OCI-LY1 (cell line): ENCODE data around the gene IL17F.

Source experiments
- H2AFZ ChIP-seq: fragments of 200-600 bp; sonication (generic), shearing (Covaris generic); 2 replicates; pipeline ENCODE4 v1.6.0; 2014; ENCODE audit warnings: antibody characterized with exemption, mild to moderate bottlenecking, low read length
- H3F3A ChIP-seq: fragments of 200-600 bp; sonication (generic), shearing (Covaris generic); 2 replicates; pipeline ENCODE4 v1.6.0; 2014; ENCODE audit warnings: mild to moderate bottlenecking, antibody characterized with exemption, low read length, moderate library complexity; ENCODE audit not compliant: insufficient read depth
- H3K27ac ChIP-seq: fragments of 200-600 bp; sonication (generic); 2 replicates; pipeline ENCODE4 v1.5.1; 2014; ENCODE audit warnings: low read length, mixed run types, mild to moderate bottlenecking, low read depth; ENCODE audit not compliant: poor library complexity, severe bottlenecking
- H3K27me3 ChIP-seq: fragments of 200-600 bp; sonication (generic); 2 replicates; pipeline ENCODE4 v1.6.0; 2014; ENCODE audit warnings: antibody characterized with exemption, mild to moderate bottlenecking, low read length, moderate library complexity; ENCODE audit not compliant: insufficient read depth
- H3K36me3 ChIP-seq: fragments of 200-600 bp; sonication (generic); 2 replicates; pipeline ENCODE4 v1.6.1; 2014; ENCODE audit warnings: mild to moderate bottlenecking, antibody characterized with exemption, low read length, moderate library complexity, mixed read lengths; ENCODE audit not compliant: insufficient read depth
- H3K4me1 ChIP-seq: fragments of 200-600 bp; sonication (generic); 2 replicates; pipeline ENCODE4 v1.5.1; 2014; ENCODE audit warnings: mild to moderate bottlenecking, low read length, moderate library complexity; ENCODE audit not compliant: insufficient read depth, severe bottlenecking
- H3K4me2 ChIP-seq: fragments of 200-600 bp; sonication (generic), shearing (Covaris generic); 2 replicates; pipeline ENCODE4 v1.6.1; 2014; ENCODE audit warnings: low read length
- H3K4me3 ChIP-seq: fragments of 200-600 bp; sonication (generic); 2 replicates; pipeline ENCODE4 v1.5.1; 2014; ENCODE audit warnings: low read length, low read depth, mild to moderate bottlenecking, mixed read lengths; ENCODE audit not compliant: poor library complexity, severe bottlenecking
- H3K79me2 ChIP-seq: fragments of 200-600 bp; shearing (Covaris generic); 2 replicates; pipeline ENCODE4 v1.6.1; 2016; ENCODE audit warnings: mixed run types, low read length, mixed read lengths; ENCODE audit not compliant: insufficient read depth
- H3K9ac ChIP-seq: fragments of 200-600 bp; sonication (generic), shearing (Covaris generic); 2 replicates; pipeline ENCODE4 v1.6.1; 2014; ENCODE audit warnings: mild to moderate bottlenecking, low read length, mixed read lengths
- H3K9me2 ChIP-seq: fragments of 200-600 bp; sonication (generic), shearing (Covaris generic); 2 replicates; pipeline ENCODE4 v1.6.1; 2014; ENCODE audit warnings: low read depth, mild to moderate bottlenecking, low read length, mixed read lengths
- H3K9me3 ChIP-seq: fragments of 200-600 bp; shearing (Covaris generic); 2 replicates; pipeline ENCODE4 v1.6.1; 2014; ENCODE audit warnings: low read length, mixed read lengths
- H4K20me1 ChIP-seq: fragments of 200-600 bp; sonication (generic), shearing (Covaris generic); 2 replicates; pipeline ENCODE4 v1.6.0; 2016; ENCODE audit warnings: mild to moderate bottlenecking, low read length; ENCODE audit not compliant: insufficient read depth
- EZH2 ChIP-seq: fragments of 200-600 bp; sonication (generic), shearing (Covaris generic); IDR thresholded peaks from 2 replicates; pipeline ENCODE4 v1.8.0; 2017; ENCODE audit warnings: borderline replicate concordance, mixed run types, mild to moderate bottlenecking, antibody characterized with exemption, low read length, moderate library complexity, mixed read lengths
- TF ChIP-seq, protein P1 (sequence below): fragments of 200-600 bp; sonication (generic), shearing (Covaris generic); IDR thresholded peaks from 2 replicates; pipeline ENCODE4 v1.5.1; 2017; ENCODE audit warnings: mild to moderate bottlenecking, antibody characterized with exemption, low read length, moderate library complexity, mixed read lengths

Gene IL17F

DNA sequence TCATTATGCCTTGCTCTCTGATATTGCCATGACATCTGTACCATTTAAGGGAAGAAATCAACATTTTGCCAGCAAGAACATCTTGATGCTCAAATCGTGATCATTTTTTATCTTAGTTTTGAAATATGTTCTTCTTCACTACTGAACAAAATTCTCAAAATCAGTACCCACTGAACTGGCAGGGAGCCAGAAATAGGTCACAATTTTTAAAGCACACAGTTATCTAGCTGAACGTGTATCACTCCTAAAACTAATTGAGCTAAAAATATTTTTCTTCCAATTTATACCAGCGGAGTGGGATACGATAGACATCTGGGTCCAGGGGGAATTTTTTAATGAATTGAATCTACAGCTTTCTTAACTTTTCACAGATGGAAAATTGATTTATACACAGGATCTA lies 11.3 kb downstream of the IL17F start:
- Histone ChIP-seq H3K9me3 (no peaks in the 10 kb centered on the region), H4K20me1 (no peaks in the 10 kb centered on the region), H3K4me1 (no peaks in the 10 kb centered on the region), H2AFZ (no peak overlapping the region), H3K36me3 (no peaks in the 10 kb centered on the region), H3K4me3 (no peak overlapping the region), H3K27me3 (0 out of 2 replicates have a peak, but pooled peaks cover 4% of the 10 kb centered on the region), H3K79me2 (no peaks in the 10 kb centered on the region), H3K9ac (no peak overlapping the region), H3F3A (no peaks in the 10 kb centered on the region), H3K9me2 (no peaks in the 10 kb centered on the region), H3K4me2 (no peak overlapping the region), H3K27ac (no peak overlapping the region)
- no peak for TF ChIP-seq EZH2
- TF ChIP-seq, protein P1, sequence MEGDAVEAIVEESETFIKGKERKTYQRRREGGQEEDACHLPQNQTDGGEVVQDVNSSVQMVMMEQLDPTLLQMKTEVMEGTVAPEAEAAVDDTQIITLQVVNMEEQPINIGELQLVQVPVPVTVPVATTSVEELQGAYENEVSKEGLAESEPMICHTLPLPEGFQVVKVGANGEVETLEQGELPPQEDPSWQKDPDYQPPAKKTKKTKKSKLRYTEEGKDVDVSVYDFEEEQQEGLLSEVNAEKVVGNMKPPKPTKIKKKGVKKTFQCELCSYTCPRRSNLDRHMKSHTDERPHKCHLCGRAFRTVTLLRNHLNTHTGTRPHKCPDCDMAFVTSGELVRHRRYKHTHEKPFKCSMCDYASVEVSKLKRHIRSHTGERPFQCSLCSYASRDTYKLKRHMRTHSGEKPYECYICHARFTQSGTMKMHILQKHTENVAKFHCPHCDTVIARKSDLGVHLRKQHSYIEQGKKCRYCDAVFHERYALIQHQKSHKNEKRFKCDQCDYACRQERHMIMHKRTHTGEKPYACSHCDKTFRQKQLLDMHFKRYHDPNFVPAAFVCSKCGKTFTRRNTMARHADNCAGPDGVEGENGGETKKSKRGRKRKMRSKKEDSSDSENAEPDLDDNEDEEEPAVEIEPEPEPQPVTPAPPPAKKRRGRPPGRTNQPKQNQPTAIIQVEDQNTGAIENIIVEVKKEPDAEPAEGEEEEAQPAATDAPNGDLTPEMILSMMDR = no peak

- no peaks in the 10 kb centered on the region for H3K4me1 ChIP-seq
- H4K20me1 ChIP-seq = no peaks in the 10 kb centered on the region
- H3K4me3 ChIP-seq = no peak overlapping the region
- no peaks in the 10 kb centered on the region for H3K27me3 ChIP-seq
- no peak for TF ChIP-seq EZH2
- TF ChIP-seq, protein P1 = no peak
- no peak overlapping the region for H2AFZ ChIP-seq
- H3F3A ChIP-seq = no peaks in the 10 kb centered on the region
- no peaks in the 10 kb centered on the region for H3K9me2 ChIP-seq
- H3K9ac ChIP-seq = no peak overlapping the region
- no peaks in the 10 kb centered on the region for H3K9me3 ChIP-seq
- no peak overlapping the region for H3K27ac ChIP-seq
- no peaks in the 10 kb centered on the region for H3K36me3 ChIP-seq
- no peaks in the 10 kb centered on the region for H3K79me2 ChIP-seq
- H3K4me2 ChIP-seq = no peak overlapping the region
Observed at GRCh38 chr6:52231406-52232127, 12.7 kb downstream of the IL17F start.

DNA sequence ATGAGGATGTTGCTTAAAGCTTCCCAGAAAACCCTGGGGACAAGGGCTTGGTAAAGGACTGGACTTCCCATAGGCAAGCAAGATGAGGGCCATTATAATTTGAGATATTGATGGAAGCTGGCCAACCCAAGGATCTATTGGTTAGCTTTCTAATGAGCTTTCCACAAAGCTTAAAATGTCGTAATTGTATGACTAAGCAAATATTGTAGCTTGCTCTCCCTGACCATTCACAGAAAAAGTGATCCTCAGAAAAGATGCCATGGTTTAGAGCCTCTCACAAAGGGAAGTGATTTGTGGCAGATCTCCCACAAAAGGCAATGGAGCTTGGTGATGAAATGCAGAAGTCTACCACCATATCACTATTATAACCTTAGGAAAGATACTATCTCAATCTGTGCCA lies 13.6 kb downstream of the IL17F start:
- no peaks in the 10 kb centered on the region for H3K36me3 ChIP-seq
- no peak overlapping the region for H3K4me3 ChIP-seq
- no peaks in the 10 kb centered on the region for H3K9me2 ChIP-seq
- no peak overlapping the region for H2AFZ ChIP-seq
- TF ChIP-seq EZH2 = no peak
- TF ChIP-seq, protein P1 = no peak
- H3K27ac ChIP-seq = no peak overlapping the region
- no peak overlapping the region for H3K9ac ChIP-seq
- no peaks in the 10 kb centered on the region for H3K79me2 ChIP-seq
- no peaks in the 10 kb centered on the region for H3K4me1 ChIP-seq
- H4K20me1 ChIP-seq = no peaks in the 10 kb centered on the region
- no peaks in the 10 kb centered on the region for H3K9me3 ChIP-seq
- no peaks in the 10 kb centered on the region for H3K27me3 ChIP-seq
- no peak overlapping the region for H3K4me2 ChIP-seq
- H3F3A ChIP-seq = no peaks in the 10 kb centered on the region
